ENCODE measurements around the gene GLI3.

DNA sequence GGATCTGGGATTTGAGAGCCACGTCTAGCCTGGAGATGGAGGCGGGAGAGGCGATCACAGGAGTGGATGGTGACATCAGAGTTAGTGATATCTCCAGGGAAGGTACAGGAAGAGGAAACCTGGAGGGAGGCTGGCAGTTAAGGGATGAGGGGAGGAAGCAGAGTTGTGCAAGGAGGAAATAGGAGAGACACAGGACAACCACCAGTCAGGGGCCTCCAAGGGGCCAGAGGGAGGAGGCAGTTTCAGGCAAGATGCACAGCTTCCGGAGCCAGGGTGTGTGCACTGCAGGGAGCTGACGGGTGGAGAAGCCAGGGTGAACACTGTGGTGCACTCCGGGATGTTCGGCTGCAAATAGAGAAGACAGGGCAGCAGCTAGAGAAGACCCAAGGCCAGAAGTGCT lies 141.2 kb downstream of the GLI3 start:
- TF ChIP-seq, protein P1, sequence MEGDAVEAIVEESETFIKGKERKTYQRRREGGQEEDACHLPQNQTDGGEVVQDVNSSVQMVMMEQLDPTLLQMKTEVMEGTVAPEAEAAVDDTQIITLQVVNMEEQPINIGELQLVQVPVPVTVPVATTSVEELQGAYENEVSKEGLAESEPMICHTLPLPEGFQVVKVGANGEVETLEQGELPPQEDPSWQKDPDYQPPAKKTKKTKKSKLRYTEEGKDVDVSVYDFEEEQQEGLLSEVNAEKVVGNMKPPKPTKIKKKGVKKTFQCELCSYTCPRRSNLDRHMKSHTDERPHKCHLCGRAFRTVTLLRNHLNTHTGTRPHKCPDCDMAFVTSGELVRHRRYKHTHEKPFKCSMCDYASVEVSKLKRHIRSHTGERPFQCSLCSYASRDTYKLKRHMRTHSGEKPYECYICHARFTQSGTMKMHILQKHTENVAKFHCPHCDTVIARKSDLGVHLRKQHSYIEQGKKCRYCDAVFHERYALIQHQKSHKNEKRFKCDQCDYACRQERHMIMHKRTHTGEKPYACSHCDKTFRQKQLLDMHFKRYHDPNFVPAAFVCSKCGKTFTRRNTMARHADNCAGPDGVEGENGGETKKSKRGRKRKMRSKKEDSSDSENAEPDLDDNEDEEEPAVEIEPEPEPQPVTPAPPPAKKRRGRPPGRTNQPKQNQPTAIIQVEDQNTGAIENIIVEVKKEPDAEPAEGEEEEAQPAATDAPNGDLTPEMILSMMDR (IDR thresholded peaks at IDR 0.05) = no peak
- TF ChIP-seq POLR2A (IDR thresholded peaks at IDR 0.05) = no peak
